ENCODE measurements around the gene CKAP2L. TPM values are rescaled to one million over a fixed set of nuclear protein-coding genes. Genes with fewer than 3 reads are reported as not detected.

The CKAP2L gene
- polyA plus RNA-seq, 1 experiment, result 4.4 TPM

DNA sequence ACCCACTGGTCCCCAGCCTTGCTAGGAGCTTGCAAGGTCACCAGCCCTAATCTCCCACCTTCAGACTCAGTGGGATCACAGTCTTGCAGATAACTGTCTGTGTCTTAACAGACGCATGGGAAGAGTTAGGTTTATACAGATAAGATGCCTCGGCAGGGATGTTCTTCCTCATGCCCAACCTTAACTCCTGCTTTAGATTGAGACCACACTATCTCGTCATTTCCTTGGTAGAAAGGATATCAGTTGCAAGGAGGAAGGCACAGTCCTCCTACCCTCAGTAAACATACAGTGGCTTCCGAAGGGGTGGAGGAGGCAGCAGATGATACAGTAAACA is 36.4 kb downstream of the CKAP2L start:
- H3K27ac ChIP-seq (ENCODE audit: low read depth, low read length), result no peak overlapping the region
- ChIA-PET POLR2A (no interaction called here), CTCF (interaction anchor here (0.6 to 9.8 kb wide), 14 partner anchors 10 to 231 kb away, joined by 3 to 225 read pairs (median 6); no protein-coding TSS in a partner anchor)
- no peak for DNase-seq (ENCODE audit: low read depth, low spot score)
- no peak overlapping the region for H3K4me3 ChIP-seq (ENCODE audit: low read depth, low read length)
- no peak for TF ChIP-seq CTCF (IDR thresholded peaks at IDR 0.05; ENCODE audit: low read depth, low read length)
- no peaks in the 10 kb centered on the region for H3K9me3 ChIP-seq (ENCODE audit: control insufficient read depth, insufficient read depth, low read length)
- H3K27me3 ChIP-seq (ENCODE audit: control insufficient read depth, insufficient read depth, low read length), result no peaks in the 10 kb centered on the region

- CTCF ChIA-PET, result interaction anchor here (0.5 to 9.8 kb wide), 29 partner anchors 8 to 247 kb away, joined by 3 to 225 read pairs (median 5); partner anchors contain the start of gene SLC20A1
- H3K4me3 ChIP-seq (ENCODE audit: low read depth, low read length), result no peak overlapping the region
- H3K27me3 ChIP-seq (ENCODE audit: control insufficient read depth, insufficient read depth, low read length), result no peaks in the 10 kb centered on the region
- DNase-seq (ENCODE audit: low read depth, low spot score), result no peak
- POLR2A ChIA-PET, result interaction anchor here (1.4 to 1.7 kb wide), 2 partner anchors 82 to 100 kb away, joined by 4 to 6 read pairs; no protein-coding TSS in a partner anchor
- H3K27ac ChIP-seq (ENCODE audit: low read depth, low read length), result no peak overlapping the region
- no peaks in the 10 kb centered on the region for H3K9me3 ChIP-seq (ENCODE audit: control insufficient read depth, insufficient read depth, low read length)
- no peak for TF ChIP-seq CTCF (IDR thresholded peaks at IDR 0.05; ENCODE audit: low read depth, low read length)
Measured at GRCh38 chr2:112727276-112728028, 37.0 kb downstream of the CKAP2L start.

DNA sequence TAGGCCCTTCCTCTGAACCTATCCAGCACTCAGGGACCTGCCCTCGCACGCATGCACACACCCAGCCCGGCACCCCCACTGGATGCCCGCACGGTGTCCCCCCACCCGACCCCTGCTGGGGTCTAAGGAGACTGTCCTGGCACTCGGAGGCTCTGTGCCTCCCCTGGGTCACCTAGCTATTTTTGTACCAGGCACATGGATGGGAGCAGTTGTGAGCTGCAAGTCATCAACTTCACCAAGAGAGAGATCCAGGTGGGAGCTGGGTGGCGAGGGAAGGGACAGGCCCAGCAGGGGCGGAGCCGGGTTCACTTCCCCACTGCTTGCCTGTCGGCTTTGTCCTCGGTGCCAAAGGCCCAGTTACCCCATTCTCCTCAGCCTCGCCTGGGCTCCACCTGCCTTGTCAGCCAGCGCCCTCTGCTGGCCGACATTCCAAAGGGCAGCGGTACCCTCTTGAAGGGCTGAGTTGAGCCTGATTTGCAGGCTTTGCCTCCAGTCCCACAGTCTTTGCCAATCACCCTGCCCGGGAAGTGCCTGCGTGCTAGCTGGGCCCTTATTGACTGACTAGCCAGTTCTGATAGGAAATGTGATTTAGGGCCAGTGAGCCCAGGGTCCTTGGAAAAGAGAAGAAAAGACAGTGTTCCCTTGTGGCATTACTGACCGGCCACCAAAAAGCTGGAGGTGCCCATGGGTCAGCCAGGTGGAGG is 37.8 kb downstream of the CKAP2L start:
- TF ChIP-seq CTCF (IDR thresholded peaks at IDR 0.05; ENCODE audit: low read depth, low read length), result peak; percentile 97
- Histone ChIP-seq H3K27me3 (ENCODE audit: control insufficient read depth, insufficient read depth, low read length) (no peaks in the 10 kb centered on the region), H3K9me3 (ENCODE audit: control insufficient read depth, insufficient read depth, low read length) (no peaks in the 10 kb centered on the region), H3K4me3 (ENCODE audit: low read depth, low read length) (no peak overlapping the region), H3K27ac (ENCODE audit: low read depth, low read length) (no peak overlapping the region)
- CTCF ChIA-PET, result interaction anchor here (0.5 to 9.8 kb wide), 40 partner anchors 9 to 260 kb away, joined by 3 to 225 read pairs (median 4); partner anchors contain the start of gene SLC20A1
- POLR2A ChIA-PET, result interaction anchor here (0.6 to 1.7 kb wide), 3 partner anchors 82 to 108 kb away, joined by 4 to 6 read pairs (median 5); no protein-coding TSS in a partner anchor
- peak; percentile 81 for DNase-seq (ENCODE audit: low read depth, low spot score)

GRCh38 chr2:112725545-112726457 is 38.6 kb downstream of the CKAP2L start:
- no peak for DNase-seq (ENCODE audit: low read depth, low spot score)
- Histone ChIP-seq H3K27me3 (ENCODE audit: control insufficient read depth, insufficient read depth, low read length) (no peaks in the 10 kb centered on the region), H3K9me3 (ENCODE audit: control insufficient read depth, insufficient read depth, low read length) (no peaks in the 10 kb centered on the region), H3K4me3 (ENCODE audit: low read depth, low read length) (no peak overlapping the region), H3K27ac (ENCODE audit: low read depth, low read length) (no peak overlapping the region)
- CTCF ChIA-PET, result interaction anchor here (0.6 to 9.8 kb wide), 26 partner anchors 12 to 261 kb away, joined by 3 to 225 read pairs (median 4); partner anchors contain the start of gene SLC20A1
- POLR2A ChIA-PET, result interaction anchor here (0.6 to 1.7 kb wide), 8 partner anchors 58 to 107 kb away, joined by 3 to 8 read pairs (median 6); partner anchors contain the start of gene SLC20A1
- TF ChIP-seq CTCF (IDR thresholded peaks at IDR 0.05; ENCODE audit: low read depth, low read length), result no peak
